Measurements from ENCODE around the gene EPX. TPM values are rescaled to one million over a fixed set of nuclear protein-coding genes. Genes with fewer than 3 reads are reported as not detected.

Gene EPX
- total RNA-seq, 4 donors from 2014 or later = not detected

DNA sequence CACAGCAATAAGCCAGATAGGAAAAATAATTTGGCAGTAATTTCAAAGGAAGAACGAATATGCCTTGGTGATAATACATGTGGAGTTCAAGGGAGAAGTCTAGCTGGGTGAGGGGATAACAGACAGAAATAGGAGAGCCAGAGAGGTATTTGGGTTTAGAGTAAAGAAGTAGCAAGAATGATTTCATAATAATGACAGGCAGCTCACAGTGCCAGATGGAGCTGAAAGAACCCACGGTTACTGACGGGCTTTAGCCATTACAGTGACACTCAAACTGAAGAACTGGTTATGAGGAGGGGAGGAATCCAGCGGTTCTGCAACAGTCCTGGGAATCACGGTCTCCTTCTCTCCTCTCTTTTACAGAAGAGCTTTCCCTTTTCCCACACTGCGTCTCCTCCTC is 42.1 kb upstream of the EPX start:
- H3K36me3 ChIP-seq = no peaks in the 10 kb centered on the region
- no peaks in the 10 kb centered on the region for H3K27me3 ChIP-seq
- WGBS, 2 donors = 43 to 54% methylated on average over 6 of the region's 6 CpGs
- intact Hi-C loops (cut with DNase I) = no loop called here
- no peaks in the 10 kb centered on the region for H3K4me1 ChIP-seq
- no peak overlapping the region for H3K4me3 ChIP-seq (replicated peaks in 1 of 3)
- H3K27ac ChIP-seq = no peak overlapping the region
- DNase-seq = no peak
- H3K9me3 ChIP-seq = no peaks in the 10 kb centered on the region
- TF ChIP-seq POLR2A (IDR thresholded peaks at IDR 0.05) (no peak), CTCF (IDR thresholded peaks at IDR 0.05) (no peak)

DNA sequence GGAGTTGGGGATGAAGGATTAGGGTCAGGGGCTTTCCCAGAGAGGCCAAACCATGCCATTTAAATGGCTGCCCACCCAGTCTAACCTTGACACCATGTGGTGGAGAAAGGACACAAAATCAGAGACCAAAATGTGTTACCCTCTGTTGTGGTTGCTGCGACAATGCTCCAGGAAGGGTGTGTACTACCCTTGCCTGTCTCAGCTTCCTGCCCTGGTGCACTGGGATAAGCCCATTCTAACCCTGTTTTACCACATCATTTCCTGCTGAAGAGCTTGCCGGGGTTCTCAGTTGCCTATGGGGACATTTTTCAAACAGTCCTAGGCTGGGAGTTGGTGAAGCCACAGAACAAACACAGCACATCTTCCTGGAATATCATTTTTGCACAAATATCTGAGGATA is 39.5 kb upstream of the EPX start:
- Histone ChIP-seq H3K27ac (no peak overlapping the region), H3K27me3 (peaks cover 11% of the 10 kb centered on the region), H3K9me3 (no peaks in the 10 kb centered on the region), H3K4me1 (peaks cover 7 to 8% of the 10 kb centered on the region in 2 donors), H3K4me3 (replicated peaks in 1 of 3) (no peak overlapping the region), H3K36me3 (no peaks in the 10 kb centered on the region)
- WGBS, 2 donors = 54 to 62% methylated on average over 2 of the region's 2 CpGs
- no peak for DNase-seq
- intact Hi-C loops (cut with DNase I) = no loop called here
- TF ChIP-seq CTCF (IDR thresholded peaks at IDR 0.05) (no peak), POLR2A (IDR thresholded peaks at IDR 0.05) (no peak)

DNA sequence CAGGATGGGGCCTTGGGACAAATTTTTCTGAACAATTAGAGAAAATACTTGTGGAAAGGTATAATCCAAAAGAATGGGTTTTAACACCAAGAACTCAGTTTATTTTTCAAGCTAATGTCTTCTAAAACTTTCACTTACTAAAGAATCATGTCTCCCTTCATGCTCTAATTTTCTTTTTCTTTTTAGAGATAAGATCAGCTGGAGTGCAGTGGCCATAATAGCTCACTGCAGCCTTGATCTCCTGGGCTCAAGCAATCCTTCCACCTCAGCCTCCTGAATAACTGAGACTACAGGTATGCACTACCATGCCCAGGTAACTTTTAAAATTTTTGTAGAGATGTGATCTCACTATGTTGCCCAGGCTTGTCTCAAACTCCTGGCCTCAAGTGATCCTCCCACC is 38.9 kb upstream of the EPX start:
- Histone ChIP-seq H3K4me1 (peaks cover 7 to 8% of the 10 kb centered on the region in 2 donors), H3K9me3 (no peaks in the 10 kb centered on the region), H3K27ac (no peak overlapping the region), H3K36me3 (no peaks in the 10 kb centered on the region), H3K4me3 (replicated peaks in 1 of 3) (no peak overlapping the region), H3K27me3 (peaks cover 11% of the 10 kb centered on the region)
- TF ChIP-seq CTCF (IDR thresholded peaks at IDR 0.05) = no peak
- no peak for DNase-seq
- intact Hi-C loops (cut with DNase I) = no loop called here

DNA sequence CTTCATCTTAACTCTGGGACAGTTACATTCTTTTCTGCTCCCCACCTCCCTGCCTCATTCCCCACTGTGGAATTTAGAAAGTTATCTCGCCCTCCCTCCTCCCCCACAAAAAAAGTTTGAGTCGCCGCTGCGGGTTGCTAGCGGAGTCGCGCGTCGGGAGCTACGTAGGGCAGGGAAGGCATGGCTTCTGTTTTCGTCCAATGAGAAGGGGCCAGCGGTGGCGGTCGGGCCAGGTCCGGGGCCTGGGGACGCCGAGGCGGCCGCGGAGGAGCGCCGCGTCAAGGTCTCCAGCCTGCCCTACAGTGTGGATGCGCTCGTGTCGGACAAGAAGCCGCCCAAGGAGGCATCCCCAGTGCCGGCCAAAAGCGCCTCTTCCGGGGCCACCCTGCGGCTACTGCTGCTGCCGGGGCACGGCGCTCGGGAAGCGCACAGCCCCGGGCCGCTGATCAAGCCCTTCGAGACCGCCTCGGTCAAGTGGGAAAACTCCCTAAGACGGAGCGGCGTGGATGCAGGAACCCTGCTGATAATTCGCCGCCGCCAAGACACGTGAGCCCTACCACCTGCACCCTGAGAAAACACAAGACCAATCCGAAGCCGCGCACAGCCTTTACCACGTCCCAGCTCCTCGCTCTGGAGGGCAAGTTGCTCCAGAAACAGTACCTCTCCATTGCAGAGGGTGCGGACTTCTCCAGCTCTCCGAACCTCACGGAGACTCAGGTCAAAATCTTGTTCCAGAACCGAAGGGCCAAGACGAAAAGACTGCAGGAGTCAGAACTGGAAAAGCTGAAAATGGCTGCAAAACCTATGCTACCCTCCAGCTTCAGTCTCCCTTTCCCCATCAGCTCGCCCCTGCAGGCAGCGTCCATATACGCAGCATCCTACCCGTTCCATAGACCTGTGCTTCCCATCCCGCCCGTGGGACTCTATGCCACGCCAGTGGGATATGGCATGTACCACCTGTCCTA is 35.4 kb upstream of the EPX start:
- Histone ChIP-seq H3K9me3 (no peaks in the 10 kb centered on the region), H3K36me3 (no peaks in the 10 kb centered on the region), H3K27me3 (peaks cover 11% of the 10 kb centered on the region), H3K27ac (no peak overlapping the region), H3K4me3 (replicated peaks in 1 of 3) (peak overlapping the region in 1 of 3 donors; percentile 19), H3K4me1 (peaks cover 7 to 8% of the 10 kb centered on the region in 2 donors)
- intact Hi-C loops (cut with DNase I) = no loop called here
- TF ChIP-seq CTCF (IDR thresholded peaks at IDR 0.05) (no peak), POLR2A (IDR thresholded peaks at IDR 0.05) (no peak)
- 5% methylated on average over 24 to 39 of the region's 65 CpGs for WGBS, 2 donors
- DNase-seq = peak; percentile 8 to 12

DNA sequence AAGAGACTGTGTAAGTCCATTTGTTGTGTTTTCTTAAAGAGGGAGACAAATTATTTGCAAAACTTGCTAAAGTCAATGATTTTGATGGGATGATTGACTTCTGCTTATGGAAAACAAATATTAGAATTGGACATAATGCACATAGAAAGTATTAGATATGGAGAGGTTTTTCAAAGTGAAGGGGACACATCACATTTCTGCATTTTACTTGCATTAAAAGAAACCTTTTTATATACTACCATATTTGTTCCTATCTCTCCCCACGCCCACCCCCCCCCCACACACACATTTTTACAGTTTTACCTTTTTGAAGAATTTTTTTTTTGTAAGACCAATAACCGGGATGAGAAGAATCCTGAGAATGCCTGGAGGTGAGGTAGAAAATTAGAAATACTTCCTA is 34.3 kb upstream of the EPX start:
- peaks cover 11% of the 10 kb centered on the region for H3K27me3 ChIP-seq
- DNase-seq = no peak

More for the DNA sequence above, 34.3 kb upstream of the EPX start:
- peaks cover 7 to 8% of the 10 kb centered on the region in 2 donors for H3K4me1 ChIP-seq
- no peak overlapping the region for H3K27ac ChIP-seq
- no peaks in the 10 kb centered on the region for H3K36me3 ChIP-seq
- no peaks in the 10 kb centered on the region for H3K9me3 ChIP-seq
- H3K4me3 ChIP-seq (replicated peaks in 1 of 3) = no peak overlapping the region
- 72 to 83% methylated on average over 2 of the region's 2 CpGs for WGBS, 2 donors
- intact Hi-C loops (cut with DNase I) = no loop called here
- TF ChIP-seq POLR2A (IDR thresholded peaks at IDR 0.05) (no peak), CTCF (IDR thresholded peaks at IDR 0.05) (no peak)
